ENCODE measurements around the gene CCDC38.

DNA sequence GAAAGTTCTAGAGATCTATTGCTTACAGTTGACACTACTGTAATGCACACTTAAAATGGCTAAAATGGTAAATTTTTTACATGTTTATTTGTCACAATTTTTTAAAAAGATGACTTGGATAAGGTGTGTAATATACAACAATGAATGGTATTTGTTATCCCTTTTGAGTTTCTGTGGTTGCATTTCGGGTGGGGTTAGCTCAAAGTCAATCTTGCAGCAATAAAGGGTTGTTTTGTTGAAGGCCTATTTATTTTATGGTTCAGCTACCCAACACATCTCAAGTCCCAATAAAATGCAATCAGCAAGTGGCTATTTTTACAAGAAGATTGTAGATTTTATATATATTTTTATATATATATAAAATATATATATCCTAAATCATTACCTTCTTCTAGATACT lies 61.5 kb downstream of the CCDC38 start:
- no peak for TF ChIP-seq CREB1 (IDR thresholded peaks at IDR 0.05; ENCODE audit: low read depth)
- TF ChIP-seq, protein P1, sequence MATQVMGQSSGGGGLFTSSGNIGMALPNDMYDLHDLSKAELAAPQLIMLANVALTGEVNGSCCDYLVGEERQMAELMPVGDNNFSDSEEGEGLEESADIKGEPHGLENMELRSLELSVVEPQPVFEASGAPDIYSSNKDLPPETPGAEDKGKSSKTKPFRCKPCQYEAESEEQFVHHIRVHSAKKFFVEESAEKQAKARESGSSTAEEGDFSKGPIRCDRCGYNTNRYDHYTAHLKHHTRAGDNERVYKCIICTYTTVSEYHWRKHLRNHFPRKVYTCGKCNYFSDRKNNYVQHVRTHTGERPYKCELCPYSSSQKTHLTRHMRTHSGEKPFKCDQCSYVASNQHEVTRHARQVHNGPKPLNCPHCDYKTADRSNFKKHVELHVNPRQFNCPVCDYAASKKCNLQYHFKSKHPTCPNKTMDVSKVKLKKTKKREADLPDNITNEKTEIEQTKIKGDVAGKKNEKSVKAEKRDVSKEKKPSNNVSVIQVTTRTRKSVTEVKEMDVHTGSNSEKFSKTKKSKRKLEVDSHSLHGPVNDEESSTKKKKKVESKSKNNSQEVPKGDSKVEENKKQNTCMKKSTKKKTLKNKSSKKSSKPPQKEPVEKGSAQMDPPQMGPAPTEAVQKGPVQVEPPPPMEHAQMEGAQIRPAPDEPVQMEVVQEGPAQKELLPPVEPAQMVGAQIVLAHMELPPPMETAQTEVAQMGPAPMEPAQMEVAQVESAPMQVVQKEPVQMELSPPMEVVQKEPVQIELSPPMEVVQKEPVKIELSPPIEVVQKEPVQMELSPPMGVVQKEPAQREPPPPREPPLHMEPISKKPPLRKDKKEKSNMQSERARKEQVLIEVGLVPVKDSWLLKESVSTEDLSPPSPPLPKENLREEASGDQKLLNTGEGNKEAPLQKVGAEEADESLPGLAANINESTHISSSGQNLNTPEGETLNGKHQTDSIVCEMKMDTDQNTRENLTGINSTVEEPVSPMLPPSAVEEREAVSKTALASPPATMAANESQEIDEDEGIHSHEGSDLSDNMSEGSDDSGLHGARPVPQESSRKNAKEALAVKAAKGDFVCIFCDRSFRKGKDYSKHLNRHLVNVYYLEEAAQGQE (IDR thresholded peaks at IDR 0.05; ENCODE audit: low read depth, low read length), result no peak
- TF ChIP-seq NR2C2 (IDR thresholded peaks at IDR 0.05; ENCODE audit: borderline replicate concordance, control insufficient read depth, insufficient read length, low read depth), result no peak
- no peak for TF ChIP-seq SREBF2 (IDR thresholded peaks at IDR 0.05; ENCODE audit: low read length)
- no peak for TF ChIP-seq POLR2AphosphoS5 (IDR thresholded peaks at IDR 0.05; ENCODE audit: low read length)
- TF ChIP-seq SMC3 (IDR thresholded peaks at IDR 0.05; ENCODE audit: borderline replicate concordance, low read length), result no peak
- no peak for TF ChIP-seq BHLHE40 (IDR thresholded peaks at IDR 0.05; ENCODE audit: borderline replicate concordance in 1 of 2, low read depth in 2 of 2, low read length in 1 of 2)
- TF ChIP-seq, protein P2, sequence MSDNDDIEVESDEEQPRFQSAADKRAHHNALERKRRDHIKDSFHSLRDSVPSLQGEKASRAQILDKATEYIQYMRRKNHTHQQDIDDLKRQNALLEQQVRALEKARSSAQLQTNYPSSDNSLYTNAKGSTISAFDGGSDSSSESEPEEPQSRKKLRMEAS (IDR thresholded peaks at IDR 0.05; ENCODE audit: low read depth, low read length), result no peak
- TF ChIP-seq RBBP5 (conservative IDR thresholded peaks at IDR 0.05), result no peak
- no peak for TF ChIP-seq NFYA (IDR thresholded peaks at IDR 0.05; ENCODE audit: borderline replicate concordance, low read depth, low read length)

Data from GM12878 (cell line).